ENCODE measurements around the gene NME5. TPM values are rescaled to one million over a fixed set of nuclear protein-coding genes. Genes with fewer than 3 reads are reported as not detected.
A peak's percentile ranks its signal among the peaks of the same experiment; 100 is the strongest.

NME5 gene
- total and polyA plus RNA-seq, 4 donors, result 0.09 to 1.3 (median 0.40) TPM

GRCh38 chr5:138182808-138183207, 43.6 kb upstream of the NME5 start:
- TF ChIP-seq MAX (IDR thresholded peaks at IDR 0.05), result no peak
- TF ChIP-seq HNF4A (conservative IDR thresholded peaks at IDR 0.05), result no peak
- no peak for TF ChIP-seq RXRA (IDR thresholded peaks at IDR 0.05)
- Histone ChIP-seq H3K27me3 (ENCODE audit: control insufficient read depth in 4 of 4, insufficient read depth in 4 of 4, low read length in 3 of 4) (no peaks in the 10 kb centered on the region), H3K4me3 (ENCODE audit: low read depth in 1 of 3, low read length in 3 of 3) (no peak overlapping the region), H3K9ac (ENCODE audit: low read depth in 1 of 2, low read length in 2 of 2) (no peak overlapping the region), H3K36me3 (ENCODE audit: control insufficient read depth in 4 of 4, insufficient read depth in 3 of 4, low read depth in 1 of 4, low read length in 3 of 4) (peaks cover 3 to 27% (median 14%) of the 10 kb centered on the region in 4 donors), H3K4me1 (ENCODE audit: control insufficient read depth in 4 of 4, insufficient read depth in 4 of 4, low read length in 3 of 4) (peaks cover 0 to 8% (median 7%) of the 10 kb centered on the region in 4 donors), H3K27ac (ENCODE audit: low read depth in 1 of 2, low read length in 2 of 2) (no peak overlapping the region), H3K9me3 (ENCODE audit: control insufficient read depth in 4 of 4, low read length in 3 of 4) (no peaks in the 10 kb centered on the region)
- WGBS, result 96% methylated on average over 6 of the region's 6 CpGs
- no peak for DNase-seq (ENCODE audit: low spot score)

- no peaks in the 10 kb centered on the region for H3K9me3 ChIP-seq (ENCODE audit: control insufficient read depth in 4 of 4, low read length in 3 of 4)
- WGBS, result 95% methylated on average over 5 of the region's 5 CpGs
- peaks cover 2 to 9% (median 7%) of the 10 kb centered on the region in 4 donors for H3K36me3 ChIP-seq (ENCODE audit: control insufficient read depth in 4 of 4, insufficient read depth in 3 of 4, low read depth in 1 of 4, low read length in 3 of 4)
- H3K27ac ChIP-seq (ENCODE audit: low read depth in 1 of 2, low read length in 2 of 2), result no peak overlapping the region
- H3K9ac ChIP-seq (ENCODE audit: low read depth in 1 of 2, low read length in 2 of 2), result no peak overlapping the region
- H3K4me1 ChIP-seq (ENCODE audit: control insufficient read depth in 4 of 4, insufficient read depth in 4 of 4, low read length in 3 of 4), result peaks cover 3 to 15% (median 13%) of the 10 kb centered on the region in 4 donors
- TF ChIP-seq RAD21 (IDR thresholded peaks at IDR 0.05) (no peak), HNF4G (IDR thresholded peaks at IDR 0.05) (no peak), HNF4A (conservative IDR thresholded peaks at IDR 0.05) (no peak), RXRA (IDR thresholded peaks at IDR 0.05) (no peak), MAX (IDR thresholded peaks at IDR 0.05) (no peak), ATF3 (IDR thresholded peaks at IDR 0.05) (no peak), TAF1 (conservative IDR thresholded peaks at IDR 0.05) (no peak)
- DNase-seq (ENCODE audit: low spot score), result no peak
- no peak overlapping the region for H3K4me3 ChIP-seq (ENCODE audit: low read depth in 1 of 3, low read length in 3 of 3)
- no peaks in the 10 kb centered on the region for H3K27me3 ChIP-seq (ENCODE audit: control insufficient read depth in 4 of 4, insufficient read depth in 4 of 4, low read length in 3 of 4)
Observed at GRCh38 chr5:138180841-138181240, 41.6 kb upstream of the NME5 start.

- no peak for DNase-seq (ENCODE audit: low spot score)
- Histone ChIP-seq H3K36me3 (ENCODE audit: control insufficient read depth in 4 of 4, insufficient read depth in 3 of 4, low read depth in 1 of 4, low read length in 3 of 4) (peaks cover 2 to 9% (median 8%) of the 10 kb centered on the region in 4 donors), H3K9ac (ENCODE audit: low read depth in 1 of 2, low read length in 2 of 2) (no peak overlapping the region), H3K4me1 (ENCODE audit: control insufficient read depth in 4 of 4, insufficient read depth in 4 of 4, low read length in 3 of 4) (peaks cover 3 to 15% (median 13%) of the 10 kb centered on the region in 4 donors), H3K4me3 (ENCODE audit: low read depth in 1 of 3, low read length in 3 of 3) (no peak overlapping the region), H3K27me3 (ENCODE audit: control insufficient read depth in 4 of 4, insufficient read depth in 4 of 4, low read length in 3 of 4) (no peaks in the 10 kb centered on the region), H3K27ac (ENCODE audit: low read depth in 1 of 2, low read length in 2 of 2) (no peak overlapping the region), H3K9me3 (ENCODE audit: control insufficient read depth in 4 of 4, low read length in 3 of 4) (no peaks in the 10 kb centered on the region)
- WGBS, result 73% methylated on average over 5 of the region's 5 CpGs
- peak; percentile 80 to 81 for TF ChIP-seq RAD21 (IDR thresholded peaks at IDR 0.05)
- TF ChIP-seq EGR1 (IDR thresholded peaks at IDR 0.05; ENCODE audit: low read depth in 2 of 2), result no peak
- TF ChIP-seq TAF1 (conservative IDR thresholded peaks at IDR 0.05), result no peak
- TF ChIP-seq RXRA (IDR thresholded peaks at IDR 0.05), result peak in 1 of 2 donors; percentile 29
- peak; percentile 32 for TF ChIP-seq CTCF (IDR thresholded peaks at IDR 0.05; ENCODE audit: low read depth, low read length, missing input control)
Observed at GRCh38 chr5:138180183-138180782, 41.1 kb upstream of the NME5 start.

All from liver (tissue), 9 donors.